ENCODE data around the gene CSH2.

CSH2 gene

DNA sequence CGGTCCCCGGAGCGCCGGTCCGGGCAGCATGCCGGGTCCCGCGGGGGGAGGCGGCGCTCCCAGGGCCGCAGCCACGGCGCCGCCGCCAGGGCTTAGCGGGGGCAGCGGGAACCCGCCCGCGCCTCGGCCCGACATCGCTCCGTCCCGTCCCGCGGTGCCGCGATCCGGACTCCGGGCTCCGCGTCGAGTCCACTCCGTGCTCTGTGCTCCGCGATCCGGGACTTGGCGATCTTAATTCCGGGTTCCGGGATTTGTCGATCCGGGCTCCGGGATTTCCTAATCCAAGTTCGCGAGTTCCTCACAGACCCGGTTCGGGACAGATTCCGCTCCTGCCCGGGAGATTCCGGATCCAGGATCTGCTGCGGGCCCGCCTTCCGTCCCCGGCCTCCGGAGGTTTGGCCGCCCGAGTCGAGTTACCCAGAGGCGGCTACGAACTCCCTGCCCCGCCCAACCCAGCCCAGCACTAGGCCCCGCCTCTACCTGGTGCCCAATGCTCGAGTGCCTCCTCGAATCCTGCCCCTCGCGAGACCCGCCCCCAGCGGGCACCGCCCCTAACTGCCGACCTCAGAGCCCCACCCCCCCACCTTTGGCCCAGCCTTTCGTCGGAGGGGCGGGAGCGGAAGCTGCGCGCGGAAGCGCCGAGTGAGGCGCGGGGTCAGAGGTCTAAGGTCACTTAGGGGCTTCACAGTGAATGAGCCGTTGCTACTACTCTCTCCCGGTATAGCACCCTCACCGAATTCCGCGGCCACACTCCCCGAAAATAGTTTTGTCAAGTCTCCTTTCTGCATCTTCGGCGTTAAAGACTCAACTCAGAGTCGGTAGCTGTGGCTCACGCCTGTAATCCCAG, 30.7 kb downstream of the CSH2 start, which contains the start of gene SMARCD2 (continued):
- TF ChIP-seq, protein P1, sequence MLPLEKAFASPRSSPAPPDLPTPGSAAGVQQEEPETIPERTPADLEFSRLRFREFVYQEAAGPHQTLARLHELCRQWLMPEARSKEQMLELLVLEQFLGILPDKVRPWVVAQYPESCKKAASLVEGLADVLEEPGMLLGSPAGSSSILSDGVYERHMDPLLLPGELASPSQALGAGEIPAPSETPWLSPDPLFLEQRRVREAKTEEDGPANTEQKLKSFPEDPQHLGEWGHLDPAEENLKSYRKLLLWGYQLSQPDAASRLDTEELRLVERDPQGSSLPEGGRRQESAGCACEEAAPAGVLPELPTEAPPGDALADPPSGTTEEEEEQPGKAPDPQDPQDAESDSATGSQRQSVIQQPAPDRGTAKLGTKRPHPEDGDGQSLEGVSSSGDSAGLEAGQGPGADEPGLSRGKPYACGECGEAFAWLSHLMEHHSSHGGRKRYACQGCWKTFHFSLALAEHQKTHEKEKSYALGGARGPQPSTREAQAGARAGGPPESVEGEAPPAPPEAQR (tag by site-specific recombination; IDR thresholded peaks at IDR 0.05) = peak; percentile 99
- TF ChIP-seq ZNF776 (tag by site-specific recombination; IDR thresholded peaks at IDR 0.05; ENCODE audit: borderline replicate concordance) (no peak), ZNF521 (tag by site-specific recombination; IDR thresholded peaks at IDR 0.05) (no peak), EGR2 (tag by site-specific recombination; IDR thresholded peaks at IDR 0.05; ENCODE audit: low read depth) (peak; percentile 63), SALL2 (tag by site-specific recombination; IDR thresholded peaks at IDR 0.05; ENCODE audit: borderline replicate concordance) (0 out of 2 replicates have a peak, but pooled peaks have one; percentile 81), ZNF169 (tag by site-specific recombination; IDR thresholded peaks at IDR 0.05) (0 out of 2 replicates have a peak, but pooled peaks have one; percentile 48), ZEB2 (tag by site-specific recombination; IDR thresholded peaks at IDR 0.05) (peak; percentile 98), ZNF404 (tag by site-specific recombination; IDR thresholded peaks at IDR 0.05) (no peak), ZNF174 (tag by site-specific recombination; IDR thresholded peaks at IDR 0.05) (no peak; the same call in 1 of the 2 replicates), ZNF146 (tag by site-specific recombination; IDR thresholded peaks at IDR 0.05) (peak; percentile 86), ZNF837 (tag by site-specific recombination; IDR thresholded peaks at IDR 0.05) (no peak), ZNF155 (tag by site-specific recombination; IDR thresholded peaks at IDR 0.05) (no peak), TRIM28 (IDR thresholded peaks at IDR 0.05; ENCODE audit: borderline replicate concordance, low read length) (no peak), SCRT1 (tag by site-specific recombination; IDR thresholded peaks at IDR 0.05; ENCODE audit: borderline replicate concordance) (no peak), ZNF311 (tag by site-specific recombination; IDR thresholded peaks at IDR 0.05; ENCODE audit: borderline replicate concordance) (no peak), ZFHX2 (tag by site-specific recombination; conservative IDR thresholded peaks at IDR 0.05) (peak; percentile 84), ZNF660 (tag by site-specific recombination; IDR thresholded peaks at IDR 0.05) (peak; percentile 99), RBAK (tag by site-specific recombination; IDR thresholded peaks at IDR 0.05) (peak; percentile 26; the same call in 1 of the 2 replicates), ZNF341 (tag by site-specific recombination; IDR thresholded peaks at IDR 0.05; ENCODE audit: low read depth) (no peak), KLF10 (tag by site-specific recombination; IDR thresholded peaks at IDR 0.05) (peak; percentile 99), ZNF585B (tag by site-specific recombination; IDR thresholded peaks at IDR 0.05) (peak; percentile 28), KLF9 (tag by site-specific recombination; IDR thresholded peaks at IDR 0.05; ENCODE audit: low read depth) (peak; percentile 92)
- TF ChIP-seq, protein P2, sequence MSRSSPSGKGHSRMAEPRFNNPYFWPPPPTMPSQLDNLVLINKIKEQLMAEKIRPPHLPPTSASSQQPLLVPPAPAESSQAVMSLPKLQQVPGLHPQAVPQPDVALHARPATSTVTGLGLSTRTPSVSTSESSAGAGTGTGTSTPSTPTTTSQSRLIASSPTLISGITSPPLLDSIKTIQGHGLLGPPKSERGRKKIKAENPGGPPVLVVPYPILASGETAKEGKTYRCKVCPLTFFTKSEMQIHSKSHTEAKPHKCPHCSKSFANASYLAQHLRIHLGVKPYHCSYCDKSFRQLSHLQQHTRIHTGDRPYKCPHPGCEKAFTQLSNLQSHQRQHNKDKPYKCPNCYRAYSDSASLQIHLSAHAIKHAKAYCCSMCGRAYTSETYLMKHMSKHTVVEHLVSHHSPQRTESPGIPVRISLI (tag by site-specific recombination; IDR thresholded peaks at IDR 0.05) = 0 out of 2 replicates have a peak, but pooled peaks have one; percentile 15
- TF ChIP-seq, protein P3, sequence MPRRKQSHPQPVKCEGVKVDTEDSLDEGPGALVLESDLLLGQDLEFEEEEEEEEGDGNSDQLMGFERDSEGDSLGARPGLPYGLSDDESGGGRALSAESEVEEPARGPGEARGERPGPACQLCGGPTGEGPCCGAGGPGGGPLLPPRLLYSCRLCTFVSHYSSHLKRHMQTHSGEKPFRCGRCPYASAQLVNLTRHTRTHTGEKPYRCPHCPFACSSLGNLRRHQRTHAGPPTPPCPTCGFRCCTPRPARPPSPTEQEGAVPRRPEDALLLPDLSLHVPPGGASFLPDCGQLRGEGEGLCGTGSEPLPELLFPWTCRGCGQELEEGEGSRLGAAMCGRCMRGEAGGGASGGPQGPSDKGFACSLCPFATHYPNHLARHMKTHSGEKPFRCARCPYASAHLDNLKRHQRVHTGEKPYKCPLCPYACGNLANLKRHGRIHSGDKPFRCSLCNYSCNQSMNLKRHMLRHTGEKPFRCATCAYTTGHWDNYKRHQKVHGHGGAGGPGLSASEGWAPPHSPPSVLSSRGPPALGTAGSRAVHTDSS (tag by site-specific recombination; IDR thresholded peaks at IDR 0.05) = peak; percentile 67; the same call in 1 of the 2 replicates
- TF ChIP-seq, protein P4, sequence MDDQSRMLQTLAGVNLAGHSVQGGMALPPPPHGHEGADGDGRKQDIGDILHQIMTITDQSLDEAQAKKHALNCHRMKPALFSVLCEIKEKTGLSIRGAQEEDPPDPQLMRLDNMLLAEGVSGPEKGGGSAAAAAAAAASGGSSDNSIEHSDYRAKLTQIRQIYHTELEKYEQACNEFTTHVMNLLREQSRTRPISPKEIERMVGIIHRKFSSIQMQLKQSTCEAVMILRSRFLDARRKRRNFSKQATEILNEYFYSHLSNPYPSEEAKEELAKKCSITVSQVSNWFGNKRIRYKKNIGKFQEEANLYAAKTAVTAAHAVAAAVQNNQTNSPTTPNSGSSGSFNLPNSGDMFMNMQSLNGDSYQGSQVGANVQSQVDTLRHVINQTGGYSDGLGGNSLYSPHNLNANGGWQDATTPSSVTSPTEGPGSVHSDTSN (CRISPR knock-in tag; IDR thresholded peaks at IDR 0.05) = peak; percentile 87; the same call in 1 of the 2 replicates
- TF ChIP-seq, protein P5, sequence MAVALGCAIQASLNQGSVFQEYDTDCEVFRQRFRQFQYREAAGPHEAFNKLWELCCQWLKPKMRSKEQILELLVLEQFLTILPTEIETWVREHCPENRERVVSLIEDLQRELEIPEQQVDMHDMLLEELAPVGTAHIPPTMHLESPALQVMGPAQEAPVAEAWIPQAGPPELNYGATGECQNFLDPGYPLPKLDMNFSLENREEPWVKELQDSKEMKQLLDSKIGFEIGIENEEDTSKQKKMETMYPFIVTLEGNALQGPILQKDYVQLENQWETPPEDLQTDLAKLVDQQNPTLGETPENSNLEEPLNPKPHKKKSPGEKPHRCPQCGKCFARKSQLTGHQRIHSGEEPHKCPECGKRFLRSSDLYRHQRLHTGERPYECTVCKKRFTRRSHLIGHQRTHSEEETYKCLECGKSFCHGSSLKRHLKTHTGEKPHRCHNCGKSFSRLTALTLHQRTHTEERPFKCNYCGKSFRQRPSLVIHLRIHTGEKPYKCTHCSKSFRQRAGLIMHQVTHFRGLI (tag by site-specific recombination; IDR thresholded peaks at IDR 0.05) = peak; percentile 75
- TF ChIP-seq, protein P6, sequence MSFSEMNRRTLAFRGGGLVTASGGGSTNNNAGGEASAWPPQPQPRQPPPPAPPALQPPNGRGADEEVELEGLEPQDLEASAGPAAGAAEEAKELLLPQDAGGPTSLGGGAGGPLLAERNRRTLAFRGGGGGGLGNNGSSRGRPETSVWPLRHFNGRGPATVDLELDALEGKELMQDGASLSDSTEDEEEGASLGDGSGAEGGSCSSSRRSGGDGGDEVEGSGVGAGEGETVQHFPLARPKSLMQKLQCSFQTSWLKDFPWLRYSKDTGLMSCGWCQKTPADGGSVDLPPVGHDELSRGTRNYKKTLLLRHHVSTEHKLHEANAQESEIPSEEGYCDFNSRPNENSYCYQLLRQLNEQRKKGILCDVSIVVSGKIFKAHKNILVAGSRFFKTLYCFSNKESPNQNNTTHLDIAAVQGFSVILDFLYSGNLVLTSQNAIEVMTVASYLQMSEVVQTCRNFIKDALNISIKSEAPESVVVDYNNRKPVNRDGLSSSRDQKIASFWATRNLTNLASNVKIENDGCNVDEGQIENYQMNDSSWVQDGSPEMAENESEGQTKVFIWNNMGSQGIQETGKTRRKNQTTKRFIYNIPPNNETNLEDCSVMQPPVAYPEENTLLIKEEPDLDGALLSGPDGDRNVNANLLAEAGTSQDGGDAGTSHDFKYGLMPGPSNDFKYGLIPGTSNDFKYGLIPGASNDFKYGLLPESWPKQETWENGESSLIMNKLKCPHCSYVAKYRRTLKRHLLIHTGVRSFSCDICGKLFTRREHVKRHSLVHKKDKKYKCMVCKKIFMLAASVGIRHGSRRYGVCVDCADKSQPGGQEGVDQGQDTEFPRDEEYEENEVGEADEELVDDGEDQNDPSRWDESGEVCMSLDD (tag by site-specific recombination; IDR thresholded peaks at IDR 0.05) = peak; percentile 11; the same call in 1 of the 2 replicates

Measured in HEK293 (cell line).